Measurements from ENCODE around the gene SYT3. TPM values are rescaled to one million over a fixed set of nuclear protein-coding genes. Genes with fewer than 3 reads are reported as not detected.
"Not testable (repeated sequence)": the region's sequence is repeated elsewhere in the genome, so short reads cannot be mapped to it uniquely, and the experiment has no call there.

SYT3 gene
- total RNA-seq, 2 experiments from 2014 or later = 1.4 to 1.9 TPM

- Mint-ChIP-seq H3K27me3 (peaks cover 71% of the 10 kb centered on the region), H3K9me3 (peaks cover 11% of the 10 kb centered on the region), H3K4me3 (peak overlapping the region; percentile 36)
- H3K4me1 Mint-ChIP-seq, DNase-seq, H3K36me3 Mint-ChIP-seq, H3K27ac Mint-ChIP-seq: not testable (repeated sequence)
Measured at GRCh38 chr19:50606059-50606836, 33.4 kb downstream of the SYT3 start.

- not testable (repeated sequence) for H3K36me3 Mint-ChIP-seq, H3K27ac Mint-ChIP-seq, H3K4me1 Mint-ChIP-seq, DNase-seq, H3K4me3 Mint-ChIP-seq
- Mint-ChIP-seq H3K9me3 (peaks cover 11% of the 10 kb centered on the region), H3K27me3 (peaks cover 77% of the 10 kb centered on the region)
Measured at GRCh38 chr19:50604264-50605073, 35.2 kb downstream of the SYT3 start.

- Mint-ChIP-seq H3K36me3 (peaks cover 3% of the 10 kb centered on the region), H3K4me1 (peaks cover 3% of the 10 kb centered on the region), H3K27me3 (peaks cover 72% of the 10 kb centered on the region), H3K27ac (no peak overlapping the region), H3K4me3 (no peak overlapping the region), H3K9me3 (peaks cover 5% of the 10 kb centered on the region)
- no peak for DNase-seq
Measured at GRCh38 chr19:50602935-50603334, 36.7 kb downstream of the SYT3 start.

- Mint-ChIP-seq H3K27ac (no peak overlapping the region), H3K9me3 (peaks cover 4% of the 10 kb centered on the region), H3K36me3 (peaks cover under 1% of the 10 kb centered on the region), H3K4me3 (no peak overlapping the region), H3K27me3 (peaks cover 67% of the 10 kb centered on the region), H3K4me1 (no peaks in the 10 kb centered on the region)
- no peak for DNase-seq
Measured at GRCh38 chr19:50602496-50602895, 37.2 kb downstream of the SYT3 start.

GRCh38 chr19:50602089-50602422 lies 37.6 kb downstream of the SYT3 start:
- Mint-ChIP-seq H3K4me1 (no peaks in the 10 kb centered on the region), H3K27me3 (peaks cover 63% of the 10 kb centered on the region), H3K9me3 (peaks cover 1% of the 10 kb centered on the region), H3K4me3 (no peak overlapping the region), H3K36me3 (no peaks in the 10 kb centered on the region), H3K27ac (no peak overlapping the region)
- DNase-seq = no peak

GRCh38 chr19:50601407-50602088 lies 38.1 kb downstream of the SYT3 start:
- Mint-ChIP-seq H3K36me3 (no peaks in the 10 kb centered on the region), H3K27me3 (peaks cover 59% of the 10 kb centered on the region), H3K9me3 (peaks cover 1% of the 10 kb centered on the region), H3K27ac (no peak overlapping the region), H3K4me3 (no peak overlapping the region), H3K4me1 (no peaks in the 10 kb centered on the region)
- DNase-seq = no peak

- Mint-ChIP-seq H3K4me3 (no peak overlapping the region), H3K36me3 (no peaks in the 10 kb centered on the region), H3K4me1 (no peaks in the 10 kb centered on the region), H3K27ac (no peak overlapping the region), H3K27me3 (peaks cover 51% of the 10 kb centered on the region), H3K9me3 (no peaks in the 10 kb centered on the region)
- DNase-seq = no peak
Measured at GRCh38 chr19:50599427-50599826, 40.3 kb downstream of the SYT3 start.

- H3K36me3 Mint-ChIP-seq = no peaks in the 10 kb centered on the region
- no peaks in the 10 kb centered on the region for H3K9me3 Mint-ChIP-seq
- peaks cover 7% of the 10 kb centered on the region for H3K27me3 Mint-ChIP-seq
- H3K4me1 Mint-ChIP-seq = no peaks in the 10 kb centered on the region
- no peak for DNase-seq
- H3K4me3 Mint-ChIP-seq = no peak overlapping the region
- no peak overlapping the region for H3K27ac Mint-ChIP-seq
Measured at GRCh38 chr19:50590191-50590590, 49.5 kb downstream of the SYT3 start.

- not testable (repeated sequence) for H3K36me3 Mint-ChIP-seq, H3K4me1 Mint-ChIP-seq, H3K27ac Mint-ChIP-seq, DNase-seq, H3K9me3 Mint-ChIP-seq, H3K4me3 Mint-ChIP-seq
- peaks cover 21% of the 10 kb centered on the region for H3K27me3 Mint-ChIP-seq
Measured at GRCh38 chr19:50581795-50582660, 57.7 kb downstream of the SYT3 start.

GRCh38 chr19:50580970-50581634 lies 58.6 kb downstream of the SYT3 start:
- H3K4me3 Mint-ChIP-seq = no peak overlapping the region
- no peaks in the 10 kb centered on the region for H3K4me1 Mint-ChIP-seq
- no peaks in the 10 kb centered on the region for H3K9me3 Mint-ChIP-seq
- no peak overlapping the region for H3K27ac Mint-ChIP-seq
- no peak for DNase-seq
- H3K27me3 Mint-ChIP-seq = peaks cover 25% of the 10 kb centered on the region
- no peaks in the 10 kb centered on the region for H3K36me3 Mint-ChIP-seq

- H3K27ac Mint-ChIP-seq = no peak overlapping the region
- H3K4me1 Mint-ChIP-seq = no peaks in the 10 kb centered on the region
- H3K4me3 Mint-ChIP-seq = no peak overlapping the region
- no peaks in the 10 kb centered on the region for H3K9me3 Mint-ChIP-seq
- peaks cover 27% of the 10 kb centered on the region for H3K27me3 Mint-ChIP-seq
- no peak for DNase-seq
- no peaks in the 10 kb centered on the region for H3K36me3 Mint-ChIP-seq
Measured at GRCh38 chr19:50580240-50580639, 59.4 kb downstream of the SYT3 start.

GRCh38 chr19:50576769-50577168 lies 62.9 kb downstream of the SYT3 start:
- not testable (repeated sequence) for H3K4me3 Mint-ChIP-seq, H3K27ac Mint-ChIP-seq, H3K4me1 Mint-ChIP-seq, H3K36me3 Mint-ChIP-seq, DNase-seq, H3K9me3 Mint-ChIP-seq
- peaks cover 37% of the 10 kb centered on the region for H3K27me3 Mint-ChIP-seq

- Mint-ChIP-seq H3K9me3 (no peaks in the 10 kb centered on the region), H3K36me3 (no peaks in the 10 kb centered on the region), H3K4me3 (no peak overlapping the region), H3K4me1 (no peaks in the 10 kb centered on the region), H3K27me3 (peaks cover 40% of the 10 kb centered on the region), H3K27ac (no peak overlapping the region)
- no peak for DNase-seq
Measured at GRCh38 chr19:50573741-50574461, 65.8 kb downstream of the SYT3 start.

All from activated naive CD8-positive, alpha-beta T cell treated with anti-CD3 and anti-CD28 coated beads for 36 hours (primary cell).